K562 (cell line): ENCODE data around the gene FRMD4B. TPM values are rescaled to one million over a fixed set of nuclear protein-coding genes. Genes with fewer than 3 reads are reported as not detected.

ENCODE experiments used
- ATAC-seq: fragments of 200-7000 bp; cut with Tn5 transposase; 3 replicates; pipeline ENCODE4 v1.9.1; 2020; ENCODE audit warnings: moderate library complexity
- BruUV-seq: library from RNA; stranded (reverse); fragments of 400-500 nt; replicated peaks from 2 replicates; lab custom pipeline; 2021; lab: Mats Ljungman, UMichigan
- CTCF ChIA-PET: fragments of 300-600 bp; formaldehyde crosslinking; extraction: SDS; loops from one replicate; lab custom pipeline; 2021; ENCODE audit warnings: low intra/inter-chr PET ratio; lab: Yijun Ruan, JAX
- POLR2A ChIA-PET: fragments of 300-600, 350-650 bp; sonication (Branson Sonifier 250); formaldehyde crosslinking; extraction: SDS; loops from one replicate; lab custom pipeline; 2021; ENCODE audit warnings: antibody characterized with exemption, inconsistent platforms; lab: Yijun Ruan, JAX
- DNase-seq, 4 experiments: peaks; one replicate each; pipeline versions ENCODE4 v3.0.0 to v3.0.0-alpha.2; 2011 to 2018; ENCODE audit warnings: low spot score in 3 of 4, mixed read lengths in 3 of 4; ENCODE audit errors: extremely low read depth in 1 of 4
- FAIRE-seq: peaks from 2 replicates; lab custom pipeline; 2011; peaks lifted over from hg19 to GRCh38; lab: Jason Lieb, UNC
- H2AFZ ChIP-seq: 2 replicates; pipeline ENCODE4 v1.6.0; 2011; ENCODE audit warnings: low read depth, low read length, control low read depth, inconsistent platforms
- H3K27ac ChIP-seq: fragments of 200-600 bp; 3 replicates; pipeline ENCODE4 v1.8.0; 2011; ENCODE audit warnings: low read depth, mild to moderate bottlenecking, control low read depth, inconsistent platforms, low read length, moderate library complexity, mixed read lengths; ENCODE audit errors: extremely low read depth
- H3K27me3 ChIP-seq, 2 experiments: fragments of 300-600 bp in 1 of 2; 2 replicates in 1 of 2; 3 replicates in 1 of 2; pipeline versions ENCODE4 v1.6.0 to v1.8.0; 2011; ENCODE audit warnings: inconsistent platforms in 2 of 2, low read length in 2 of 2, mild to moderate bottlenecking in 1 of 2, mixed read lengths in 1 of 2, moderate library complexity in 1 of 2; ENCODE audit not compliant: control insufficient read depth in 2 of 2, insufficient read depth in 2 of 2
- H3K36me3 ChIP-seq: fragments of 300-600 bp; 3 replicates; pipeline ENCODE4 v1.8.0; 2011; ENCODE audit warnings: mild to moderate bottlenecking, low read length, inconsistent platforms; ENCODE audit not compliant: control insufficient read depth, insufficient read depth
- H3K4me1 ChIP-seq, 2 experiments: fragments of 200-600 bp in 1 of 2; replicated peaks in 1 of 2; 2 replicates in 1 of 2; 3 replicates in 1 of 2; pipeline versions ENCODE4 v1.5.1 to v1.8.0; 2011; ENCODE audit warnings: inconsistent platforms in 2 of 2, low read length in 2 of 2, mild to moderate bottlenecking in 1 of 2, mixed read lengths in 1 of 2, moderate library complexity in 1 of 2; ENCODE audit not compliant: control insufficient read depth in 2 of 2, insufficient read depth in 2 of 2
- H3K4me2 ChIP-seq: 2 replicates; pipeline ENCODE4 v1.6.1; 2011; ENCODE audit warnings: low read length, control low read depth, inconsistent platforms, mixed read lengths; ENCODE audit not compliant: insufficient read depth
- H3K4me3 ChIP-seq: fragments of 200-600 bp; sonication (generic), shearing (Covaris generic); 2 replicates; pipeline ENCODE4 v1.5.1; 2016; ENCODE audit warnings: control low read depth, inconsistent platforms
- H3K79me2 ChIP-seq: fragments of 200-600 bp; 3 replicates; pipeline ENCODE4 v1.8.0; 2011; ENCODE audit warnings: low read length, inconsistent platforms; ENCODE audit not compliant: control insufficient read depth, insufficient read depth
- H3K9ac ChIP-seq, 2 experiments: 2 replicates each; pipeline versions ENCODE4 v1.6.0 to v1.6.1; 2011; ENCODE audit warnings: low read depth in 2 of 2, low read length in 2 of 2, control low read depth in 1 of 2, inconsistent platforms in 1 of 2, mild to moderate bottlenecking in 1 of 2, mixed read lengths in 1 of 2; ENCODE audit not compliant: insufficient read depth in 1 of 2
- H3K9me1 ChIP-seq: one replicate; pipeline ENCODE4 v1.6.0; 2011; ENCODE audit warnings: inconsistent platforms, mild to moderate bottlenecking, low read length, moderate library complexity; ENCODE audit not compliant: control insufficient read depth, insufficient read depth
- H3K9me3 ChIP-seq: replicated peaks from 2 replicates; pipeline ENCODE4 v1.5.1; 2011; ENCODE audit warnings: low read depth, low read length, inconsistent platforms; ENCODE audit not compliant: control insufficient read depth, insufficient read depth
- H4K20me1 ChIP-seq: replicated peaks from 2 replicates; pipeline ENCODE4 v1.6.1; 2011; ENCODE audit warnings: low read length, inconsistent platforms, mixed read lengths; ENCODE audit not compliant: control insufficient read depth, insufficient read depth
- ELK3 ChIP-seq: fragments of 450-650 bp; formaldehyde crosslinking; IDR thresholded peaks from 2 replicates; pipeline ENCODE4 v1.4.0; 2020; ENCODE audit warnings: mild to moderate bottlenecking
- L3MBTL2 ChIP-seq: fragments of 450-650 bp; IDR thresholded peaks from 2 replicates; pipeline ENCODE4 v1.6.1; 2016; ENCODE audit warnings: mild to moderate bottlenecking, moderate library complexity
- NFIX ChIP-seq: fragments of 250-450 bp; sonication (Bioruptor Pico); IDR thresholded peaks from 2 replicates; pipeline ENCODE4 v1.4.0; 2020; ENCODE audit warnings: low read depth, mild to moderate bottlenecking, moderate library complexity
- NONO ChIP-seq, 2 experiments: fragments of 200-400 bp in 1 of 2; fragments of 450-650 bp in 1 of 2; formaldehyde crosslinking in 1 of 2; IDR thresholded peaks; 2 replicates each; pipeline ENCODE4 v1.6.1; 2017; ENCODE audit warnings: low read depth in 2 of 2, mild to moderate bottlenecking in 2 of 2, moderate library complexity in 2 of 2, low read length in 1 of 2
- THRA ChIP-seq: fragments of 450-650 bp; IDR thresholded peaks from 2 replicates; pipeline ENCODE4 v1.6.1; 2017; ENCODE audit warnings: mild to moderate bottlenecking, moderate library complexity
- ZNF583 ChIP-seq: fragments of 250-450 bp; sonication (Bioruptor Pico); IDR thresholded peaks from 2 replicates; pipeline ENCODE4 v1.4.0; 2020
- ZNF609 ChIP-seq: sonication (generic); formaldehyde crosslinking; IDR thresholded peaks from 2 replicates; pipeline ENCODE4 v1.8.1; 2023; ENCODE audit warnings: missing genetic modification reagents, mild to moderate bottlenecking, borderline replicate concordance
- ZNF696 ChIP-seq: fragments of 250-450 bp; sonication (Bioruptor Pico); conservative IDR thresholded peaks from 2 replicates; pipeline ENCODE4 v1.4.0; 2020; ENCODE audit warnings: mild to moderate bottlenecking, moderate library complexity
- WGBS: fragments of 100-300 bp; shearing (Covaris generic); methylation state at CpG from one replicate; pipeline ENCODE4 v1.1.6; 2016; ENCODE audit warnings: low coverage, mixed read lengths; ENCODE audit not compliant: insufficient coverage; ENCODE audit errors: missing lambda C conversion rate; 5-methylcytosine and 5-hydroxymethylcytosine counted together
- in situ Hi-C: fragments of 300-500 bp; cut with MboI; formaldehyde crosslinking; loops from 4 replicates; pipeline ENCODE4 v1.15.0; 2018; ENCODE audit warnings: inconsistent platforms, mixed read lengths
- intact Hi-C: fragments of 100-400 bp; cut with micrococcal nuclease; formaldehyde crosslinking; loops from 2 replicates; pipeline ENCODE4 v1.14.2; 2022
- polyA plus RNA-seq, 8 experiments: library from polyadenylated mRNA; depleted of rRNA in 4 of 8; stranded (reverse) in 5 of 8; unstranded in 3 of 8; fragments of >200 nt; fragmentation: Nextera tagmentation in 2 of 8; fragmentation: Illumina TruSeq in 1 of 8; extraction: Ambion mirVana in 2 of 8; extraction: Trizol in 1 of 8; gene quantifications; 2 replicates each; pipeline versions ENCODE4 v1.2.1 to v1.2.3, GENCODE V29; 2011 to 2014; ENCODE audit warnings: inconsistent platforms in 1 of 8, missing spikeins in 1 of 8
- total RNA-seq, 7 experiments: library from RNA; depleted of rRNA in 6 of 7; stranded (reverse); fragments of >200 nt in 6 of 7; fragmentation: Illumina TruSeq in 2 of 7; extraction: Trizol in 2 of 7; gene quantifications; 2 replicates each; pipeline versions ENCODE4 v1.2.1 to v1.2.3, GENCODE V29; 2011 to 2021; ENCODE audit warnings: low replicate concordance in 1 of 7
- TF ChIP-seq, protein P1 (sequence below): fragments of 450-650 bp; formaldehyde crosslinking; IDR thresholded peaks from 2 replicates; pipeline ENCODE4 v1.4.0; 2022; ENCODE audit warnings: missing genetic modification characterization

Gene FRMD4B
- total and polyA plus RNA-seq, 9 of the 15 experiments (the other 6 are each of a cell fraction or from before 2014, with no cell fraction given) = 0.03 to 0.09 (median 0.04) TPM; not detected in 3

DNA sequence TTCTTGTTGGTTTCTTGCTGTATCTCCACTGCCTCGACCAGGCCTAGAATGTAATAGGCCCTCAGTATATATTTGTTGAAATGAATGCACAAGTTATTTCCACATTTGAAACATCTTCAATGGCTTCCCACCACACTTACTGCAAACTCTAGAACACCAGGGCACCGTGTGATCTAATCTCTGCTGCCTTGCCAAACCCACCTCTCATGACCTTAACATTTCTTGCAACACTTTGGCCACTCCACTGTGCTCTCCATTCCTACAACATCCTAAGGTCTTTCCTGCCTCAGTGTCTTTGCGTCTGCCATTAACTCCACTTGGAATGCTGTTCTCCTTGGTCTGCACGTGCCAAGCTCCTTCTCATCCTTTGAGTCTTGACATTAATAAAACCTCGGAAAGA, 14.1 kb downstream of the FRMD4B start (continued):
- TF ChIP-seq NONO (IDR thresholded peaks at IDR 0.05; ENCODE audit: low read depth in 2 of 2, low read length in 1 of 2) = no peak
- no peak for TF ChIP-seq L3MBTL2
- TF ChIP-seq THRA = no peak
- TF ChIP-seq NFIX (CRISPR knock-in tag) = no peak

- Histone ChIP-seq H3K79me2 (no peaks in the 10 kb centered on the region), H3K9me3 (no peaks in the 10 kb centered on the region), H3K4me2 (no peak overlapping the region), H3K4me1 (no peaks in the 10 kb centered on the region), H2AFZ (no peak overlapping the region), H3K27ac (no peak overlapping the region), H3K36me3 (no peaks in the 10 kb centered on the region), H3K9ac (no peak overlapping the region), H3K4me3 (no peak overlapping the region), H3K27me3 (peaks cover 0 to 14% of the 10 kb centered on the region in 2 experiments; a peak in 2 of 5 replicates), H3K9me1 (no peaks in the 10 kb centered on the region), H4K20me1 (no peaks in the 10 kb centered on the region)
- no TSS peak for BruUV-seq
- intact Hi-C loops = no loop called here
- ChIA-PET CTCF (no interaction called here), POLR2A (no interaction called here)
- DNase-seq = no peak
- WGBS = 0% methylated on average over 2 of the region's 2 CpGs
- in situ Hi-C loops = no loop called here
- ATAC-seq = no peak
- FAIRE-seq = no peak
- TF ChIP-seq, protein P1, sequence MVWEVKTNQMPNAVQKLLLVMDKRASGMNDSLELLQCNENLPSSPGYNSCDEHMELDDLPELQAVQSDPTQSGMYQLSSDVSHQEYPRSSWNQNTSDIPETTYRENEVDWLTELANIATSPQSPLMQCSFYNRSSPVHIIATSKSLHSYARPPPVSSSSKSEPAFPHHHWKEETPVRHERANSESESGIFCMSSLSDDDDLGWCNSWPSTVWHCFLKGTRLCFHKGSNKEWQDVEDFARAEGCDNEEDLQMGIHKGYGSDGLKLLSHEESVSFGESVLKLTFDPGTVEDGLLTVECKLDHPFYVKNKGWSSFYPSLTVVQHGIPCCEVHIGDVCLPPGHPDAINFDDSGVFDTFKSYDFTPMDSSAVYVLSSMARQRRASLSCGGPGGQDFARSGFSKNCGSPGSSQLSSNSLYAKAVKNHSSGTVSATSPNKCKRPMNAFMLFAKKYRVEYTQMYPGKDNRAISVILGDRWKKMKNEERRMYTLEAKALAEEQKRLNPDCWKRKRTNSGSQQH (CRISPR knock-in tag) = no peak
- TF ChIP-seq ELK3 (CRISPR knock-in tag) = no peak
- TF ChIP-seq ZNF696 (CRISPR knock-in tag) = no peak
- no peak for TF ChIP-seq ZNF583 (CRISPR knock-in tag)
- TF ChIP-seq ZNF609 (CRISPR knock-in tag) = no peak
Measured at GRCh38 chr3:69370901-69371301, 15.0 kb downstream of the FRMD4B start.
